ENCODE measurements around the gene REM2. TPM values are rescaled to one million over a fixed set of nuclear protein-coding genes. Genes with fewer than 3 reads are reported as not detected.
A peak's percentile ranks its signal among the peaks of the same experiment; 100 is the strongest.

The REM2 gene
- total RNA-seq, 2 donors from 2014 or later = 0.77 to 1.2 TPM

DNA sequence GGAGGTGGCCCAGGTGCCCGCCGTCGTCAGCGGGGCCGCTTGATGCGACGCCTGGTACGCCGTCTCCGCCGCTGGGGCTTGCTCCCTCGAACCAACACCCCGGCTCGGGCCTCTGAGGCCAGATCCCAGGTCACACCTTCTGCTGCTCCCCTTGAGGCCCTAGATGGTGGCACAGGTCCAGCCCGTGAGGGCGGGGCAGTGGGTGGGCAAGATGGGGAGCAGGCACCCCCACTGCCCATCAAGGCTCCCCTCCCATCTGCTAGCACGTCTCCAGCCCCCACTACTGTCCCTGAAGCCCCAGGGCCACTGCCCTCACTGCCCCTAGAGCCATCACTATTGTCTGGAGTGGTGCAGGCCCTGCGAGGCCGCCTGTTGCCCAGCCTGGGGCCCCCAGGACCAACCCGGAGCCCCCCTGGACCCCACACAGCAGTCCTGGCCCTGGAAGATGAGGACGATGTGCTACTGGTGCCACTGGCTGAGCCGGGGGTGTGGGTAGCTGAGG is 6.0 kb upstream of the REM2 start:
- no peak for TF ChIP-seq CTCF (conservative IDR thresholded peaks at IDR 0.05)
- Histone ChIP-seq H3K9me3 (ENCODE audit: control insufficient read depth, low read length) (no peaks in the 10 kb centered on the region), H3K4me3 (ENCODE audit: low read length) (no peak overlapping the region), H3K9ac (ENCODE audit: extremely low read depth, low read length, poor library complexity, severe bottlenecking) (no peak overlapping the region), H3K4me1 (ENCODE audit: control insufficient read depth, insufficient read depth, low read length) (peaks cover 2% of the 10 kb centered on the region), H3K27ac (ENCODE audit: low read depth, low read length) (no peak overlapping the region), H3K36me3 (ENCODE audit: control insufficient read depth, insufficient read depth, low read length) (peaks cover 36% of the 10 kb centered on the region), H3K27me3 (ENCODE audit: control insufficient read depth, insufficient read depth, low read length, poor library complexity, severe bottlenecking) (no peaks in the 10 kb centered on the region)
- DNase-seq = no peak
- Mint-ChIP-seq H3K27ac (no peak overlapping the region), H3K36me3 (ENCODE audit: low read depth) (peaks cover 28% of the 10 kb centered on the region), H3K4me3 (no peak overlapping the region), H3K4me1 (peaks cover 14% of the 10 kb centered on the region), H3K27me3 (ENCODE audit: insufficient read depth) (peaks cover 2% of the 10 kb centered on the region), H3K9me3 (no peaks in the 10 kb centered on the region)
- 96 to 100% methylated on average over 12 to 22 of the region's 22 CpGs for WGBS, 2 experiments (ENCODE audit: insufficient coverage in 1 of 2, insufficient read length in 1 of 2)

- Mint-ChIP-seq H3K27ac (peak overlapping the region; percentile 23), H3K4me3 (no peak overlapping the region)
- 93 to 98% methylated on average over 7 to 8 of the region's 8 CpGs for WGBS, 2 experiments (ENCODE audit: insufficient coverage in 1 of 2, insufficient read length in 1 of 2)
Observed at GRCh38 chr14:22878271-22879246, 4.5 kb upstream of the REM2 start.

GRCh38 chr14:22882064-22882463 is 958 bp upstream of the REM2 start:
- no peak for DNase-seq
- no peak overlapping the region for H3K4me3 Mint-ChIP-seq
- WGBS, 2 experiments (ENCODE audit: insufficient coverage in 1 of 2, insufficient read length in 1 of 2) = 63 to 76% methylated on average over 5 to 7 of the region's 7 CpGs
- peaks cover 2% of the 10 kb centered on the region for H3K9me3 Mint-ChIP-seq
- H3K27ac Mint-ChIP-seq = no peak overlapping the region
- no peak overlapping the region for H3K4me3 ChIP-seq (ENCODE audit: low read length)
- H3K27ac ChIP-seq (ENCODE audit: low read depth, low read length) = peak overlapping the region; percentile 85
- H3K36me3 ChIP-seq (ENCODE audit: control insufficient read depth, insufficient read depth, low read length) = peaks cover 5% of the 10 kb centered on the region
- H3K9me3 ChIP-seq (ENCODE audit: control insufficient read depth, low read length) = no peaks in the 10 kb centered on the region
- H3K27me3 Mint-ChIP-seq (ENCODE audit: insufficient read depth) = peaks cover 26% of the 10 kb centered on the region
- H3K4me1 Mint-ChIP-seq = peaks cover 34% of the 10 kb centered on the region
- TF ChIP-seq CTCF (conservative IDR thresholded peaks at IDR 0.05) = no peak
- H3K27me3 ChIP-seq (ENCODE audit: control insufficient read depth, insufficient read depth, low read length, poor library complexity, severe bottlenecking) = peaks cover 4% of the 10 kb centered on the region
- peaks cover 14% of the 10 kb centered on the region for H3K4me1 ChIP-seq (ENCODE audit: control insufficient read depth, insufficient read depth, low read length)
- peaks cover 11% of the 10 kb centered on the region for H3K36me3 Mint-ChIP-seq (ENCODE audit: low read depth)
- peak overlapping the region; percentile 47 for H3K9ac ChIP-seq (ENCODE audit: extremely low read depth, low read length, poor library complexity, severe bottlenecking)

More at GRCh38 chr14:22878271-22879246, 4.5 kb upstream of the REM2 start:
- no peak overlapping the region for H3K9ac ChIP-seq (ENCODE audit: extremely low read depth, low read length, poor library complexity, severe bottlenecking)
- Mint-ChIP-seq H3K9me3 (no peaks in the 10 kb centered on the region), H3K27me3 (ENCODE audit: insufficient read depth) (peaks cover 2% of the 10 kb centered on the region), H3K36me3 (ENCODE audit: low read depth) (peaks cover 28% of the 10 kb centered on the region), H3K4me1 (peaks cover 25% of the 10 kb centered on the region)
- H3K4me1 ChIP-seq (ENCODE audit: control insufficient read depth, insufficient read depth, low read length) = peaks cover 13% of the 10 kb centered on the region
- H3K36me3 ChIP-seq (ENCODE audit: control insufficient read depth, insufficient read depth, low read length) = peaks cover 36% of the 10 kb centered on the region
- no peaks in the 10 kb centered on the region for H3K27me3 ChIP-seq (ENCODE audit: control insufficient read depth, insufficient read depth, low read length, poor library complexity, severe bottlenecking)
- no peak for TF ChIP-seq CTCF (conservative IDR thresholded peaks at IDR 0.05)
- H3K27ac ChIP-seq (ENCODE audit: low read depth, low read length) = no peak overlapping the region
- no peak overlapping the region for H3K4me3 ChIP-seq (ENCODE audit: low read length)
- H3K9me3 ChIP-seq (ENCODE audit: control insufficient read depth, low read length) = no peaks in the 10 kb centered on the region
- DNase-seq = no peak
